GM12865 (cell line): ENCODE measurements around the gene MCCC1.
"Not testable (repeated sequence)": the region's sequence is repeated elsewhere in the genome, so short reads cannot be mapped to it uniquely, and the experiment has no call there.

Experiments
- DNase-seq: peaks from one replicate; pipeline ENCODE4 v3.0.0; 2010; ENCODE audit warnings: low read depth
- H3K4me3 ChIP-seq: 2 replicates; pipeline ENCODE4 v1.5.1; 2011; ENCODE audit warnings: mild to moderate bottlenecking, low read depth, low read length, control low read depth
- TF ChIP-seq, protein P1 (sequence below): IDR thresholded peaks from 2 replicates; pipeline ENCODE4 v1.5.1; 2011; ENCODE audit warnings: low read length, control low read depth, low read depth, inconsistent platforms; ENCODE audit not compliant: insufficient read depth; ENCODE audit errors: missing control alignments

The MCCC1 gene

DNA sequence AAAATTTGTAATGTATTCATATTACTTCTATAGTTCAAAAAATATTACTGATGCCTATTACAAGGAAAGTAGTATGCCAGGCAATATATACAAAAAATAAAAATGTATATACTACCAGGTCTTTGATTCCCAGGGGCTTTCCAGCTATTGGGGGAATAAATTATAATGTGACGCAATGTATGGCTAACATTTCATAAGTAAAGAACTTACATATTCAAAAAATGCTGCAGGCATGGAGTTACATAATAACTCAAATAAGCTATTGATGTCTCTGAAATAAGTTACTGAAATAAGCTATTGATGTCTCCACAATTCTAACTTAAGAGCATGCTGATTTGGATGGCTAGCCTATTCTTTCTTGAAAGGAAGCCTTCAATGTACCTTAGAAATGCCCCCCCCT, 30.2 kb downstream of the MCCC1 start:
- DNase-seq, result no peak
- no peak overlapping the region for H3K4me3 ChIP-seq
- TF ChIP-seq, protein P1, sequence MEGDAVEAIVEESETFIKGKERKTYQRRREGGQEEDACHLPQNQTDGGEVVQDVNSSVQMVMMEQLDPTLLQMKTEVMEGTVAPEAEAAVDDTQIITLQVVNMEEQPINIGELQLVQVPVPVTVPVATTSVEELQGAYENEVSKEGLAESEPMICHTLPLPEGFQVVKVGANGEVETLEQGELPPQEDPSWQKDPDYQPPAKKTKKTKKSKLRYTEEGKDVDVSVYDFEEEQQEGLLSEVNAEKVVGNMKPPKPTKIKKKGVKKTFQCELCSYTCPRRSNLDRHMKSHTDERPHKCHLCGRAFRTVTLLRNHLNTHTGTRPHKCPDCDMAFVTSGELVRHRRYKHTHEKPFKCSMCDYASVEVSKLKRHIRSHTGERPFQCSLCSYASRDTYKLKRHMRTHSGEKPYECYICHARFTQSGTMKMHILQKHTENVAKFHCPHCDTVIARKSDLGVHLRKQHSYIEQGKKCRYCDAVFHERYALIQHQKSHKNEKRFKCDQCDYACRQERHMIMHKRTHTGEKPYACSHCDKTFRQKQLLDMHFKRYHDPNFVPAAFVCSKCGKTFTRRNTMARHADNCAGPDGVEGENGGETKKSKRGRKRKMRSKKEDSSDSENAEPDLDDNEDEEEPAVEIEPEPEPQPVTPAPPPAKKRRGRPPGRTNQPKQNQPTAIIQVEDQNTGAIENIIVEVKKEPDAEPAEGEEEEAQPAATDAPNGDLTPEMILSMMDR, result no peak

DNA sequence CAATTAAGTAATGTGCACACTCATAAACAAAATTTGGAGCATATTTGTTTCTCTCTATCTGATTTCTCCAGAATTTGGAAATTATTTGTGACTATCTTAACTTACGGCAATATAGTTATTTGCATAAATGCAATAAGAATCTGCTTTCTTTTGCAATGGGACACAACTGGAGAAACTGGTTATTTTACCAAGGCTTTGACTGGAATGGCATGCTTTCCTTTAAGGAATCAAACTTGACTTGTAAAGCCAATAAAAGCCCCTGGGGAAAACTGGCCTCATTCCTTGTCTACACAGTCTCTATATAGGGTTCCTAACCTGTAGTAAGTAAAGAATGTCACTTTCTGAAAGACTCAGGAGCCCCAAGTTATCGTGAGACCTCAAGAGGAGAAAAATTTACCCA, 32.4 kb downstream of the MCCC1 start:
- H3K4me3 ChIP-seq, DNase-seq: not testable (repeated sequence)

- no peak overlapping the region for H3K4me3 ChIP-seq
- DNase-seq, result no peak
- TF ChIP-seq, protein P1, result no peak
Observed at GRCh38 chr3:183064475-183064874, 34.8 kb downstream of the MCCC1 start.

DNA sequence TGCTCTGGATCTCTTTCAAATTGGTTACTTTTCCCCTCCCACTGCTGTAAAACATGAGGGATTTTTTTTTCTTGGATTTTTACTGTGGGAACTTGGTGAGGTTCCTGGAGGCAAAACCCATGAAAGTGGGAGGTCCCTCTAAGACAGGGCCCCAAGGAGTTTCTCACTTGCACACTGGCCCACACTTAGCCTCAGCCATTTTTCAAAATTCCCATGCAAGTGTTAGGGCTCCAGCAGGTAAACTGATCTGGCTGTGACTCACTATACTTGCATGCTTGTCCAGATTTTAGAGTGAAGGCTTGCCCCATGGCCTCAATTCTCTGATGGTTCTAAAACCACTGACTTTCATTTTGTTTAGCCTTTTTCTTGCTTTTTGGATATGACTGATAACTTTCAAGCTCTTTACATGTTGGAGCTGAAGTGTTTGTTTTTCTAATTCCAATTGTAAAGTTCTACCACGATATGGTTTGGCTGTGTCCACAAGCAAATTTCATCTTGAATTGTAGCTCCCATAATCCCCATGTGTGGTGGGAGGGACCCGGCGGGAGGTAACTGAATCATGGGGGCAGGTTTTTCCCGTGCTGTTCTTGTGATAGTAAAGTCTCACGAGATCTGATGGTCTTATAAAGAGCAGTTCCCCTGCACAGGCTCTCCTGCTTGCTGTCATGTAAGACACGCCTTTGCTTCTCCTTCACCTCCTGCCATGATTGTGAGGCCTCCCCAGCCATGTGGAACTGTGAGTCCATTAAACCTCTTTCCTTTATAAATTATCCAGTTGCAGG, 37.7 kb downstream of the MCCC1 start:
- no peak overlapping the region for H3K4me3 ChIP-seq
- no peak for DNase-seq
- TF ChIP-seq, protein P1, result no peak

DNA sequence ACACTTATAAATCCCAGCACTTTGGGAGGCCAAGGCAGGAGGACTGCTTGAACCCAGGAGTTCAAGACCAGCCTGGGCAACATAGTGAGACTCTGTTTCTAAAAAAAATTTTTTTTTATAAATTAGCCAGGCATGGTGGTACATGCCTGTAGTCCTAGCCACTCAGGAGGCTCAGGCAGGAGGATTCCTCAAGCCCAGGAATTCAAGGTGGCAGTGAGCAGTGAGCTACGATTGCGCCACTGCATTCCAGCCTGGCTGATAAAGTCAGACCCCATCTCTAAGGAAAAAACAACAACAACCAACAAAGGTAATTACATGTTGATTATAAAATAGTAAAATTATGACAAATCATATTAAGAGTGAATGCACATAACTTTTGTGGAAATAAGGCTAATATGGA, 40.9 kb downstream of the MCCC1 start:
- TF ChIP-seq, protein P1, result no peak
- no peak overlapping the region for H3K4me3 ChIP-seq
- no peak for DNase-seq

DNA sequence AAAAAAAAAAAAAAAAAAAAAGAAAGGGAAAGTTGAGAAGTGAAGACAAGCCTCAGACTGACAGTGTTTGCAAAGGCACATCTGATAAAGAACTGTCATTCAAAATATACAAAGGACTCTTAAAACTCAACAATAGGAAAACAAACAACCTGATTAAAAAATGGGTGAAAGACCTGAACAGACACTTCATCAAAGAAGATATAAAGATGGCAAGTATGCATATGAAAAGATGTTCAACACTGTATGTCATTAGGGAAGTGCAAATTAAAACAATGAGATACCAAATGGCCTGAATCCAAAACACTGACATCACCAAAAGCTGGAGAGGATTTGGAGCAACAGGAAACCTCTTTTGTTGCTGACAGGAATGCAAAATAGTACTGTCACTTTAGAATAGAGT, 48.6 kb downstream of the MCCC1 start:
- DNase-seq, result no peak
- TF ChIP-seq, protein P1, result no peak

GRCh38 chr3:183046883-183047282, 52.4 kb downstream of the MCCC1 start:
- TF ChIP-seq, protein P1, result no peak
- DNase-seq, result peak; percentile 6
- H3K4me3 ChIP-seq, result no peak overlapping the region

More for the DNA sequence above, 48.6 kb downstream of the MCCC1 start:
- no peak overlapping the region for H3K4me3 ChIP-seq
